Astrocyte (in vitro differentiated cells and primary cell): ENCODE data around the gene JOSD1. TPM values are rescaled to one million over a fixed set of nuclear protein-coding genes. Genes with fewer than 3 reads are reported as not detected.

ENCODE experiments used
- DNase-seq: peaks from one replicate; pipeline ENCODE4 v3.0.0-alpha.2; 2010; ENCODE audit warnings: low read depth
- FAIRE-seq: peaks from 2 replicates; lab custom pipeline; 2011; peaks lifted over from hg19 to GRCh38; lab: Jason Lieb, UNC
- H2AFZ ChIP-seq: 2 replicates; pipeline ENCODE4 v1.6.0; 2012; ENCODE audit warnings: low read depth, low read length, inconsistent platforms
- H3K27ac ChIP-seq: 2 replicates; pipeline ENCODE4 v1.5.1; 2011; ENCODE audit warnings: low read depth, low read length, inconsistent platforms
- H3K27me3 ChIP-seq: 2 replicates; pipeline ENCODE4 v1.6.0; 2011; ENCODE audit warnings: low read length, inconsistent platforms; ENCODE audit not compliant: insufficient read depth
- H3K36me3 ChIP-seq: 2 replicates; pipeline ENCODE4 v1.5.1; 2011; ENCODE audit warnings: low read length, inconsistent platforms; ENCODE audit not compliant: insufficient read depth
- H3K4me1 ChIP-seq: 2 replicates; pipeline ENCODE4 v1.5.1; 2011; ENCODE audit warnings: low read length, inconsistent platforms; ENCODE audit not compliant: insufficient read depth
- H3K4me2 ChIP-seq: 2 replicates; pipeline ENCODE4 v1.6.0; 2012; ENCODE audit warnings: low read length, inconsistent platforms
- H3K4me3 ChIP-seq: 2 replicates; pipeline ENCODE4 v1.5.1; 2011; ENCODE audit warnings: low read depth, mild to moderate bottlenecking, low read length, inconsistent platforms; ENCODE audit not compliant: insufficient read depth
- H3K79me2 ChIP-seq: 2 replicates; pipeline ENCODE4 v1.6.0; 2012; ENCODE audit warnings: mild to moderate bottlenecking, low read length, inconsistent platforms; ENCODE audit not compliant: insufficient read depth
- H3K9ac ChIP-seq: 2 replicates; pipeline ENCODE4 v1.6.0; 2012; ENCODE audit warnings: mild to moderate bottlenecking, low read length, inconsistent platforms
- H3K9me3 ChIP-seq: 2 replicates; pipeline ENCODE4 v1.5.1; 2012; ENCODE audit warnings: low read depth, mild to moderate bottlenecking, low read length, inconsistent platforms; ENCODE audit not compliant: insufficient read depth
- H4K20me1 ChIP-seq: 2 replicates; pipeline ENCODE4 v1.6.0; 2012; ENCODE audit warnings: low read length, inconsistent platforms; ENCODE audit not compliant: insufficient read depth
- H3K27ac Mint-ChIP-seq: one replicate; pipeline ENCODE4 v1.8.0; 2021; ENCODE audit warnings: mild to moderate bottlenecking, mixed read lengths; ENCODE audit not compliant: unreplicated experiment
- H3K27me3 Mint-ChIP-seq: one replicate; pipeline ENCODE4 v1.8.0; 2021; ENCODE audit warnings: low read depth, mixed read lengths; ENCODE audit not compliant: unreplicated experiment
- H3K36me3 Mint-ChIP-seq: one replicate; pipeline ENCODE4 v1.8.0; 2021; ENCODE audit warnings: low read depth, mixed read lengths; ENCODE audit not compliant: unreplicated experiment
- H3K4me1 Mint-ChIP-seq: one replicate; pipeline ENCODE4 v1.8.0; 2021; ENCODE audit warnings: low read depth, mixed read lengths; ENCODE audit not compliant: unreplicated experiment
- H3K4me3 Mint-ChIP-seq: one replicate; pipeline ENCODE4 v1.8.0; 2021; ENCODE audit warnings: mild to moderate bottlenecking, moderate library complexity, mixed read lengths; ENCODE audit not compliant: unreplicated experiment
- H3K9me3 Mint-ChIP-seq: one replicate; pipeline ENCODE4 v1.8.0; 2021; ENCODE audit warnings: mild to moderate bottlenecking, mixed read lengths; ENCODE audit not compliant: unreplicated experiment
- CTCF ChIP-seq: IDR thresholded peaks from 2 replicates; pipeline ENCODE4 v1.5.1; 2011; ENCODE audit warnings: low read depth, mild to moderate bottlenecking, inconsistent platforms, low read length, moderate library complexity; ENCODE audit not compliant: insufficient read depth
- EZH2 ChIP-seq: IDR thresholded peaks from 2 replicates; pipeline ENCODE4 v1.6.1; 2012; ENCODE audit warnings: mild to moderate bottlenecking, low read length, inconsistent platforms; ENCODE audit not compliant: insufficient read depth
- total RNA-seq: library from RNA; stranded (reverse); gene quantifications from 2 replicates; pipeline ENCODE4 v1.2.1, GENCODE V29; 2021

The JOSD1 gene
- total RNA-seq, 1 donor from 2014 or later: 45.6 TPM

- no peak overlapping the region for H3K27ac ChIP-seq
- TF ChIP-seq EZH2 (no peak), CTCF (no peak)
- no peaks in the 10 kb centered on the region for H3K27me3 ChIP-seq
- H3K4me2 ChIP-seq: no peak overlapping the region
- no peaks in the 10 kb centered on the region for H3K9me3 Mint-ChIP-seq
- H3K27me3 Mint-ChIP-seq: no peaks in the 10 kb centered on the region
- no peak for FAIRE-seq
- H3K9ac ChIP-seq: no peak overlapping the region
- H3K4me1 ChIP-seq: peaks cover 17% of the 10 kb centered on the region
- no peak overlapping the region for H3K27ac Mint-ChIP-seq
- DNase-seq: no peak
- H2AFZ ChIP-seq: no peak overlapping the region
- H3K4me3 ChIP-seq: no peak overlapping the region
- peaks cover 41% of the 10 kb centered on the region for H3K36me3 Mint-ChIP-seq
- peaks cover 53% of the 10 kb centered on the region for H4K20me1 ChIP-seq
- no peak overlapping the region for H3K4me3 Mint-ChIP-seq
- H3K4me1 Mint-ChIP-seq: peaks cover 11% of the 10 kb centered on the region
- H3K36me3 ChIP-seq: peaks cover 44% of the 10 kb centered on the region
- no peaks in the 10 kb centered on the region for H3K9me3 ChIP-seq
- H3K79me2 ChIP-seq: peaks cover 11% of the 10 kb centered on the region
Observed at GRCh38 chr22:38721551-38721950, 20.8 kb upstream of the JOSD1 start.

GRCh38 chr22:38720350-38720749 is 19.6 kb upstream of the JOSD1 start:
- Histone ChIP-seq H3K4me3 (no peak overlapping the region), H3K4me1 (peaks cover 17% of the 10 kb centered on the region), H2AFZ (no peak overlapping the region), H3K27ac (no peak overlapping the region), H3K4me2 (no peak overlapping the region), H3K9me3 (no peaks in the 10 kb centered on the region), H3K79me2 (peaks cover 21% of the 10 kb centered on the region), H3K27me3 (no peaks in the 10 kb centered on the region), H3K36me3 (peaks cover 36% of the 10 kb centered on the region), H4K20me1 (peaks cover 60% of the 10 kb centered on the region), H3K9ac (no peak overlapping the region)
- Mint-ChIP-seq H3K4me3 (no peak overlapping the region), H3K9me3 (no peaks in the 10 kb centered on the region), H3K36me3 (peaks cover 37% of the 10 kb centered on the region), H3K27ac (no peak overlapping the region), H3K4me1 (peaks cover 12% of the 10 kb centered on the region), H3K27me3 (no peaks in the 10 kb centered on the region)
- no peak for TF ChIP-seq CTCF
- TF ChIP-seq EZH2: no peak
- no peak for FAIRE-seq
- no peak for DNase-seq

- FAIRE-seq: no peak
- no peak for TF ChIP-seq EZH2
- no peak for TF ChIP-seq CTCF
- DNase-seq: no peak
- Mint-ChIP-seq H3K9me3 (no peaks in the 10 kb centered on the region), H3K36me3 (peaks cover 35% of the 10 kb centered on the region), H3K27ac (no peak overlapping the region), H3K27me3 (no peaks in the 10 kb centered on the region), H3K4me3 (no peak overlapping the region), H3K4me1 (peaks cover 22% of the 10 kb centered on the region)
- peak overlapping the region; percentile 50 for H3K27ac ChIP-seq
- H3K36me3 ChIP-seq: peaks cover 25% of the 10 kb centered on the region
- H4K20me1 ChIP-seq: peaks cover 62% of the 10 kb centered on the region
- peaks cover 32% of the 10 kb centered on the region for H3K79me2 ChIP-seq
- H3K9ac ChIP-seq: no peak overlapping the region
- H3K4me2 ChIP-seq: peak overlapping the region; percentile 35
- no peaks in the 10 kb centered on the region for H3K27me3 ChIP-seq
- peaks cover 17% of the 10 kb centered on the region for H3K4me1 ChIP-seq
- no peak overlapping the region for H2AFZ ChIP-seq
- H3K9me3 ChIP-seq: no peaks in the 10 kb centered on the region
- H3K4me3 ChIP-seq: no peak overlapping the region
Observed at GRCh38 chr22:38719196-38719595, 18.5 kb upstream of the JOSD1 start.
